Measurements from ENCODE around the gene CEP295NL. TPM values are rescaled to one million over a fixed set of nuclear protein-coding genes. Genes with fewer than 3 reads are reported as not detected.
"Not testable (repeated sequence)": the region's sequence is repeated elsewhere in the genome, so short reads cannot be mapped to it uniquely, and the experiment has no call there.

CEP295NL gene
- total and polyA plus RNA-seq, 2 experiments from 2014 or later, result 0.21 TPM; not detected in 1

DNA sequence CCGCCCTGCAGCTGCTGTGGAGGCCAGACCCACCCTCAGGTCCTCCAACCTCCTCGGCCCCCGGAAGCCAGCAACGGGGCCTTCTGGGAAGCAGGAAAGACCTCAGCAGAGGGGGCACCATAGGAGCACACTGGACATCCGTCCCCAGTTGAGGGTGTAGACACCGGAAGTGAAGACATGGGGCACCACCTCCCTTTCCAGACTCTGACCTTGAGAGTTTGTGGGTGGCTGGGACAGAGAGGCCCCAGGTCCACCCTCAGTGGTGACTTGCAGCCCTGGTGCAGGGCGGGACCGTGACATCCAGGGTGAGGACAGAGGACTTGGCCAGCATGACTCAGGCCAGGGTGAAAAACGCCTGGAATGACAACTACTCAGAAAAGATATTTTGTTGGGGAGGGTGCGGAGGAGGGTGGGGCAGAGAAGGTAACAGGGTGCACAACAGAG lies 19.9 kb downstream of the CEP295NL start:
- peak in 1 of 2 donors; percentile 71 for DNase-seq (ENCODE audit: low read depth in 1 of 2, low spot score in 1 of 2)
- TF ChIP-seq, protein P1, sequence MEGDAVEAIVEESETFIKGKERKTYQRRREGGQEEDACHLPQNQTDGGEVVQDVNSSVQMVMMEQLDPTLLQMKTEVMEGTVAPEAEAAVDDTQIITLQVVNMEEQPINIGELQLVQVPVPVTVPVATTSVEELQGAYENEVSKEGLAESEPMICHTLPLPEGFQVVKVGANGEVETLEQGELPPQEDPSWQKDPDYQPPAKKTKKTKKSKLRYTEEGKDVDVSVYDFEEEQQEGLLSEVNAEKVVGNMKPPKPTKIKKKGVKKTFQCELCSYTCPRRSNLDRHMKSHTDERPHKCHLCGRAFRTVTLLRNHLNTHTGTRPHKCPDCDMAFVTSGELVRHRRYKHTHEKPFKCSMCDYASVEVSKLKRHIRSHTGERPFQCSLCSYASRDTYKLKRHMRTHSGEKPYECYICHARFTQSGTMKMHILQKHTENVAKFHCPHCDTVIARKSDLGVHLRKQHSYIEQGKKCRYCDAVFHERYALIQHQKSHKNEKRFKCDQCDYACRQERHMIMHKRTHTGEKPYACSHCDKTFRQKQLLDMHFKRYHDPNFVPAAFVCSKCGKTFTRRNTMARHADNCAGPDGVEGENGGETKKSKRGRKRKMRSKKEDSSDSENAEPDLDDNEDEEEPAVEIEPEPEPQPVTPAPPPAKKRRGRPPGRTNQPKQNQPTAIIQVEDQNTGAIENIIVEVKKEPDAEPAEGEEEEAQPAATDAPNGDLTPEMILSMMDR (IDR thresholded peaks at IDR 0.05; ENCODE audit: low read depth, low read length), result no peak

DNA sequence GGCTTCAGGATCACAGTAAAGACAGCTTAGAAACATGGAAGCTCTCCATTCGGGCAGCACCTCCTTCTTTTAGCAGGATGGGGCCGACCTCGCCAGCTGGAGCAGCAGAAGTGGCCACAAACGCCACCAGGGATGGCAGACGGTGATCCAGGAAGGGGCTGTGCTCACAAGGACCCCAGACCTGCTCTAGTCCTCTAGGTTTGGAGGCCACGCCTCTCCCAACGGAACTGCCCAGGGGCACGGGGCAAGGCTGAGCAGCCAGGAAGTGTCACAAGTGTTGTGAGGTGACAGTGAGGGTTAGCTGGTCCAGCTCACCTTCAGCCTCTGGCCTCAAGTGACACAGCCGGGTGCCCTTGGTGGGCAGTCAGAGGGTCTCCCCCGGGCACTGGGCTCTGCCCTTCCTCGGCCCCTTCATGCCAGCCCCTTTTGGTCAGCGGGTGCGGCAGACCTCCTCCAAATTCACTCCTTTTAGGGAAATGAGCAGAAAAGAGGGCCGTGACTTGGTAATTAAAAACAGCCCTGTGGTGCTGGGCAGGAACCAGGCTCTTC lies 20.4 kb downstream of the CEP295NL start:
- Histone ChIP-seq H3K4me1 (ENCODE audit: low read depth) (peaks cover 18% of the 10 kb centered on the region), H3K27ac (no peak overlapping the region), H3K4me3 (no peak overlapping the region), H3K36me3 (no peaks in the 10 kb centered on the region), H3K9me3 (ENCODE audit: low read depth) (no peaks in the 10 kb centered on the region), H3K27me3 (no peaks in the 10 kb centered on the region)
- TF ChIP-seq, protein P1 (IDR thresholded peaks at IDR 0.05; ENCODE audit: low read depth, low read length), result no peak
- no peak for DNase-seq (ENCODE audit: low read depth in 1 of 2, low spot score in 1 of 2)

More for the DNA sequence above, 19.9 kb downstream of the CEP295NL start:
- Histone ChIP-seq H3K4me3 (no peak overlapping the region), H3K27ac (peak overlapping the region; percentile 63), H3K4me1 (ENCODE audit: low read depth) (peaks cover 18% of the 10 kb centered on the region), H3K36me3 (no peaks in the 10 kb centered on the region), H3K9me3 (ENCODE audit: low read depth) (no peaks in the 10 kb centered on the region), H3K27me3 (no peaks in the 10 kb centered on the region)

DNA sequence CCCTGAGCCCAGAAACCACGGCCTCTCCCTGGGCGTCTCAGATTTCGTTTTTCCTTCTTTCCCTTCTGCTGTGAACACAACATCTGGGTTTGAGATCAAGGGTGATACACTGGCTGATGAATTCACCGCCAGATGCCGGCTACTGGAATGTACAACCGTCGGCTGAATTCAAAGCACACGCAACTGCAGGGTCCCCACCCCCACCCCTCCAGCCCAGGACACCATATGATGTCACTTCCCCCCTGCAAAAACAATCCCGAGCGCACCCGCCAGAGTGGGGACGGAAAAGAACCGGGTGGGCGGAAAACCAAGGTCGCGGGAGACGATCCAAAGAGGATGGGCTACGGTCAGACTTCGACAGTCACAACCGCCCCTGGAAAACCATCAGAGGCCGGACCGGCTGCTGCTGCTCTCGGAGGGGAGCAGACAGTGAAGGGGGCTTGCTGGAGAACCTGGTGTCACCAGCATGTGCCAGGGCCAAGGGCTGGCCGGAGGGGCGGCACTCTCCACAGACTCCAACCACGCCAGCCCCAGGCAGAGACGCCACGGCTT lies 23.3 kb downstream of the CEP295NL start:
- TF ChIP-seq, protein P1 (IDR thresholded peaks at IDR 0.05; ENCODE audit: low read depth, low read length), result no peak
- Histone ChIP-seq H3K4me1 (ENCODE audit: low read depth) (peaks cover 18% of the 10 kb centered on the region), H3K9me3 (ENCODE audit: low read depth) (no peaks in the 10 kb centered on the region), H3K27me3 (no peaks in the 10 kb centered on the region), H3K27ac (no peak overlapping the region), H3K36me3 (no peaks in the 10 kb centered on the region), H3K4me3 (no peak overlapping the region)
- peak in 1 of 2 donors; percentile 97 for DNase-seq (ENCODE audit: low read depth in 1 of 2, low spot score in 1 of 2)

DNA sequence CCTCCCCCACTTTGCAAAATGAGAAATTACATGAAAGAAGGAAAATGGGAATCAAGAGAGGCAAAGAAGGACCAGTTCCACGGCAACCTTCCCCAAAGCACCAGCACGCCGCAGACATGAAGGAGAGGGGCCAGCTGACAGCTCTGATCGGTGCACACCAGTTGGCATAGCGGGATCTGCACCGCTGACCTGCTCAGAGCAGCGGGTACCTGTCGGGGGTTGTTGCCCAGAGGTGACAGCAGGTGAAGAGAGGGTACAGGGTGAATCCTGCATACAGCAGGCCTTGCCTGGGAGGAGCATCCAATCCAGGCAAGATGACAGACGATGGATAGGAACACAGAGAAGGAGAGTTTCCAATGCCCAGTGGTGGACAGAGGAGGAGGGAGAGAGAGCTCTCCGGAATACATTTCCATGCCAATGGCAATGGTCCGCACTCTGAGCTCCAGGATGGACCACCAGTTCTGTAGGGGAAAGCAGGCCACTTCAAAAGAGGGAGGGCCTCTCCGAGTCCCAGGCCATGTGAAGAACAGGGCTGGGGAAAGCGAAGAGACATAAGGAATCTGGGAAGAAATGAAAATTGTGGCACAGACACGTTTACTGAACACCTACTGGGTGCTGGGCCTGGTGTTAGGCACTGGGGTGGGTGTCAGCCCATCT lies 24.0 kb downstream of the CEP295NL start:
- Histone ChIP-seq H3K4me3 (no peak overlapping the region), H3K27ac (no peak overlapping the region), H3K9me3 (ENCODE audit: low read depth) (no peaks in the 10 kb centered on the region), H3K27me3 (no peaks in the 10 kb centered on the region), H3K4me1 (ENCODE audit: low read depth) (peaks cover 12% of the 10 kb centered on the region), H3K36me3 (no peaks in the 10 kb centered on the region)
- DNase-seq (ENCODE audit: low read depth in 1 of 2, low spot score in 1 of 2), result no peak
- TF ChIP-seq, protein P1 (IDR thresholded peaks at IDR 0.05; ENCODE audit: low read depth, low read length), result no peak

DNA sequence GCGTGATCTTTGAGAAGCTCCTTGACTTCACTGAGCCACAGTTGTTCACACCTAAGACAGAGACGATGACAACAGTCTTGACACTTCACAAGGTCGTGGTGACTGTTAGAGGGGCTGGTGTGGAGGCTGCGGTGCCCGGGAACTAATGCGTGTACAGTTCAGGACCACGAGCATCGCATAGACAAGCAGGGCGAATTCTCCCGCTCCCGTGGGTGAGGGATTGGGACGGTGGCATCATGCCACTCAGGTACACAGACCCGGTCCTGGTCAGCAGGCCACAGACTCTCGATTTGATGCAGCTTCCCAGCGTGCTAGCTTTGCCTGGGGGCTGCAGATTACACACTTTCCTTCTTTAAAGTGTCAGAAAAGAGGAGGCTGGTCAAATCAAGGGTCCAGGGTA lies 24.7 kb downstream of the CEP295NL start:
- Histone ChIP-seq H3K27ac (no peak overlapping the region), H3K4me3 (no peak overlapping the region), H3K4me1 (ENCODE audit: low read depth) (peaks cover 5% of the 10 kb centered on the region), H3K27me3 (no peaks in the 10 kb centered on the region), H3K9me3 (ENCODE audit: low read depth) (no peaks in the 10 kb centered on the region), H3K36me3 (no peaks in the 10 kb centered on the region)
- TF ChIP-seq, protein P1 (IDR thresholded peaks at IDR 0.05; ENCODE audit: low read depth, low read length), result no peak
- DNase-seq (ENCODE audit: low read depth in 1 of 2, low spot score in 1 of 2), result no peak

DNA sequence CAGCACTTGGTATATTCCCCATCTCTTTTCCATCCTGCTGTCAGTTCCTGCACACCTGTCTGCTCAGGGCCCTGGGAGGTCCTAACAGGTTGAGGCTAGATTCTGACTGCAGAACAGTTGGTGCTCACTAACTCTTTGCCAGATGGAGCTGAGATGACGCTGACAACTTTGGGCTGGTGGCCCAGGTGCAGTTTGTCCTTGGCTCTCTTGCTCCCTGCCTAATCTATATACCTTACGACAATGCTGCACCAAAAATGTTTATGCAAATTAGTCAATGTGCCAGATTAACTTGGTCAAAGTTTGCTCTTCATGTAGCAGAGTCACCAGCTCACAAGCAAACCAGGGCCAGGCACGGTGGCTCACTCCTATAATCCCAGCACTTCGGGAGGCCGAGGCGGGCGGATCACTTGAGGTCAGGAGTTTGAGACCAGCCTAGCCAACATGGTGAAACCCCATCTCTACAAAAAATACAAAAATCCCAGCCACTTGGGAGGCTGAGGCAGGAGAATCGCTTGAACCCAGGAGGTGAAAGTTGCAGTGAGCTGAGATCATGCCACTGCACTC lies 26.0 kb downstream of the CEP295NL start:
- H3K27me3 ChIP-seq; H3K4me1 ChIP-seq (ENCODE audit: low read depth); H3K4me3 ChIP-seq; H3K36me3 ChIP-seq; H3K27ac ChIP-seq; H3K9me3 ChIP-seq (ENCODE audit: low read depth); DNase-seq (ENCODE audit: low read depth in 1 of 2, low spot score in 1 of 2): not testable (repeated sequence)
